Chondrocyte (in vitro differentiated cells): ENCODE results near the gene CACTIN. TPM values are rescaled to one million over a fixed set of nuclear protein-coding genes. Genes with fewer than 3 reads are reported as not detected.

Experiments
- DNase-seq: peaks from one replicate; pipeline ENCODE4 v3.0.0; 2021; ENCODE audit warnings: mixed read lengths, low spot score
- H3K27ac Mint-ChIP-seq: one replicate; pipeline ENCODE4 v1.8.0; 2021; ENCODE audit warnings: mild to moderate bottlenecking, moderate library complexity, mixed read lengths; ENCODE audit not compliant: unreplicated experiment
- H3K27me3 Mint-ChIP-seq: 2 replicates; pipeline ENCODE4 v1.8.0; 2021; ENCODE audit warnings: low read depth, mixed read lengths
- H3K36me3 Mint-ChIP-seq: 2 replicates; pipeline ENCODE4 v1.8.0; 2021; ENCODE audit warnings: low read depth, mixed read lengths
- H3K4me1 Mint-ChIP-seq: 2 replicates; pipeline ENCODE4 v1.8.0; 2021; ENCODE audit warnings: low read depth, mild to moderate bottlenecking, mixed read lengths
- H3K4me3 Mint-ChIP-seq: one replicate; pipeline ENCODE4 v1.8.0; 2021; ENCODE audit warnings: mild to moderate bottlenecking, moderate library complexity, mixed read lengths; ENCODE audit not compliant: unreplicated experiment
- H3K9me3 Mint-ChIP-seq: 2 replicates; pipeline ENCODE4 v1.8.0; 2021; ENCODE audit warnings: low read depth, mixed read lengths
- CTCF ChIP-seq: fragments of 200-600 bp; sonication (generic); IDR thresholded peaks from 2 replicates; pipeline ENCODE4 v1.5.0; 2021; ENCODE audit warnings: antibody characterized with exemption, mild to moderate bottlenecking, moderate library complexity
- total RNA-seq: library from RNA; stranded (reverse); gene quantifications from 3 replicates; pipeline ENCODE4 v1.2.1, GENCODE V29; 2021

Gene CACTIN
- total RNA-seq, 1 donor from 2014 or later, result 19.5 TPM

- no peaks in the 10 kb centered on the region for H3K36me3 Mint-ChIP-seq
- peak; percentile 41 for TF ChIP-seq CTCF
- no peaks in the 10 kb centered on the region for H3K27me3 Mint-ChIP-seq
- H3K9me3 Mint-ChIP-seq, result no peaks in the 10 kb centered on the region
- no peak overlapping the region for H3K4me3 Mint-ChIP-seq
- no peak overlapping the region for H3K27ac Mint-ChIP-seq
- DNase-seq, result peak; percentile 86
- H3K4me1 Mint-ChIP-seq, result peaks cover 3% of the 10 kb centered on the region
Observed at GRCh38 chr19:3599776-3600187, 26.8 kb downstream of the CACTIN start.

- H3K9me3 Mint-ChIP-seq, result no peaks in the 10 kb centered on the region
- DNase-seq, result no peak
- no peak for TF ChIP-seq CTCF
- no peaks in the 10 kb centered on the region for H3K36me3 Mint-ChIP-seq
- H3K4me3 Mint-ChIP-seq, result no peak overlapping the region
- H3K27ac Mint-ChIP-seq, result no peak overlapping the region
- no peaks in the 10 kb centered on the region for H3K4me1 Mint-ChIP-seq
- peaks cover 3% of the 10 kb centered on the region for H3K27me3 Mint-ChIP-seq
Observed at GRCh38 chr19:3595521-3596061, 31.0 kb downstream of the CACTIN start.

GRCh38 chr19:3593156-3593555, 33.4 kb downstream of the CACTIN start:
- H3K9me3 Mint-ChIP-seq, result no peaks in the 10 kb centered on the region
- no peaks in the 10 kb centered on the region for H3K36me3 Mint-ChIP-seq
- no peak for DNase-seq
- H3K4me3 Mint-ChIP-seq, result no peak overlapping the region
- peak; percentile 22 for TF ChIP-seq CTCF
- peaks cover 5% of the 10 kb centered on the region for H3K27me3 Mint-ChIP-seq
- H3K27ac Mint-ChIP-seq, result no peak overlapping the region
- H3K4me1 Mint-ChIP-seq, result no peaks in the 10 kb centered on the region

GRCh38 chr19:3591876-3592613, 34.5 kb downstream of the CACTIN start:
- Mint-ChIP-seq H3K27me3 (peaks cover 5% of the 10 kb centered on the region), H3K9me3 (no peaks in the 10 kb centered on the region), H3K4me1 (no peaks in the 10 kb centered on the region), H3K36me3 (no peaks in the 10 kb centered on the region), H3K27ac (no peak overlapping the region), H3K4me3 (no peak overlapping the region)
- no peak for DNase-seq
- no peak for TF ChIP-seq CTCF

GRCh38 chr19:3590991-3591659, 35.5 kb downstream of the CACTIN start:
- Mint-ChIP-seq H3K9me3 (no peaks in the 10 kb centered on the region), H3K27me3 (peaks cover 5% of the 10 kb centered on the region), H3K4me3 (no peak overlapping the region), H3K36me3 (no peaks in the 10 kb centered on the region), H3K4me1 (no peaks in the 10 kb centered on the region), H3K27ac (no peak overlapping the region)
- no peak for DNase-seq
- no peak for TF ChIP-seq CTCF
